Stomach (tissue), 4 donors: ENCODE measurements around the gene ATG5.

ENCODE experiments used
- CTCF ChIP-seq, 7 experiments: fragments of 450-650 bp in 4 of 7; fragments of 200-600 bp in 3 of 7; sonication (generic) in 3 of 7; IDR thresholded peaks; one replicate each; pipeline ENCODE4 v1.5.1; 2016 to 2019; ENCODE audit warnings: antibody characterized with exemption in 7 of 7, control low read depth in 2 of 7, mild to moderate bottlenecking in 1 of 7
- POLR2A ChIP-seq, 4 donors: fragments of 450-650 bp; IDR thresholded peaks; one replicate each; pipeline ENCODE4 v1.6.1; 2016; ENCODE audit warnings: antibody characterized with exemption in 4 of 4, control low read depth in 2 of 4, mild to moderate bottlenecking in 1 of 4, moderate library complexity in 1 of 4
- POLR2AphosphoS5 ChIP-seq, 3 donors: sonication (generic); formaldehyde crosslinking; IDR thresholded peaks; one replicate each; pipeline ENCODE4 v1.6.1; 2016; ENCODE audit warnings: antibody characterized with exemption in 3 of 3

DNA sequence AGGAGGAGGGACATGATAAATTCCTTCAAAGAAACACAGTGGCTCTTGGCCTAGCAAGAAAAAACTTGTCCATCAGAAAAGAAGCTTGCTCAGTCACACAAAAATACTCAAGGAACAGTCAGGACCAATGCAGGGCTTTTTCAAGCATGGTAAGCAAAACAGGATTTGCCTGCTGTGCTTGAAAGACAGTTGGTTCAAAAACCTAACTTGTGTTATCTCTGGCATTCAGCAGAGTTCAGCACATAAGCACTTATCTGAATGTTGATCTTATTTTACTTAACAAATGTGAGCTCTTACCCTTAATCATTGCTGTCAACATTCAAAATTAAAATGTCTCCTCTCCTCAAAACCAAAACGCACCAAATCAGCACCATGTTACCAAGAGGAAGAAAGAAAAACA, 38.3 kb downstream of the ATG5 start:
- TF ChIP-seq CTCF (IDR thresholded peaks at IDR 0.05) (no peak), POLR2AphosphoS5 (IDR thresholded peaks at IDR 0.05) (no peak), POLR2A (IDR thresholded peaks at IDR 0.05) (no peak)
